Activated naive CD8-positive, alpha-beta T cell treated with anti-CD3 and anti-CD28 coated beads, Interleukin-2, amount 50 U/mL, for 16 hours (primary cell): Measurements from ENCODE around the gene MSRB3.

Experiments
- DNase-seq: peaks from one replicate; pipeline ENCODE4 v3.0.0-alpha.2; 2020; ENCODE audit warnings: low read depth, low spot score

The MSRB3 gene

DNA sequence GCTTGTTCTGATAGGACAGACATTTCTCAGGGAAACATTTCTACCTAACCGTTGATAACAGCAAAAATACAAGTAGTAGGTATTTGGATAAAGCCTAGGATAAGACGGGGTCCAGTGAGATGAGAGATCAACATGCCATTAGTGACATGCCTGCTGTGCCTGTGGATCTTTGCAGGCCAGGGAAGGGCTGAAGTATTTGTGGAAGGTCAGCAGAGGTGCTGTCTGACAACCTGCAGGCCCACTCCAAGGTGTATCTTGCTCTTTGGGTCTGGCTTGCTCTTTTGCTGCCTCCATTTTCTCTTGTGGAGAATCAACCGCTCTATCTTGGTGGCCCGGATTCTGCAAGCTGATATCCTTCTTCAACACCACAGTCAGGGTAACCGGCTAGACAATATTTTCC is 46.7 kb downstream of the MSRB3 start:
- DNase-seq: no peak

DNA sequence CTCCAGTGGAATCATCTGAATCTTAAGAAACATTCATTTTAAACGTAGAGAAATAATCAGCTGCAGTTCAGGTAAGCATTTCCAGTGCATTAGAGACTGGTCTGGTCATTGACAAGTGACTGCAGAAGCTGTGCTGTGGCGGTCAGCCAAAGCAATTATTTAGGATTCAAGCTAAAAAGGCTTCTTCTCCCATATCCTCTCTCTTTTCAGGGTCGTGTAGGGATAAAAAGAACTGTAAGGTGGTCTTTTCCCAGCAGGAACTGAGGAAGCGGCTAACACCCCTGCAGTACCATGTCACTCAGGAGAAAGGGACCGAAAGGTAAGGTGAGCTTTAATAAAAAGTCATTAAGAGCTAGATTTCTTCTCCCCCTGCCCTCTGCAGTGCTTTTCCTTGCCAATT is 48.1 kb downstream of the MSRB3 start:
- DNase-seq: no peak

DNA sequence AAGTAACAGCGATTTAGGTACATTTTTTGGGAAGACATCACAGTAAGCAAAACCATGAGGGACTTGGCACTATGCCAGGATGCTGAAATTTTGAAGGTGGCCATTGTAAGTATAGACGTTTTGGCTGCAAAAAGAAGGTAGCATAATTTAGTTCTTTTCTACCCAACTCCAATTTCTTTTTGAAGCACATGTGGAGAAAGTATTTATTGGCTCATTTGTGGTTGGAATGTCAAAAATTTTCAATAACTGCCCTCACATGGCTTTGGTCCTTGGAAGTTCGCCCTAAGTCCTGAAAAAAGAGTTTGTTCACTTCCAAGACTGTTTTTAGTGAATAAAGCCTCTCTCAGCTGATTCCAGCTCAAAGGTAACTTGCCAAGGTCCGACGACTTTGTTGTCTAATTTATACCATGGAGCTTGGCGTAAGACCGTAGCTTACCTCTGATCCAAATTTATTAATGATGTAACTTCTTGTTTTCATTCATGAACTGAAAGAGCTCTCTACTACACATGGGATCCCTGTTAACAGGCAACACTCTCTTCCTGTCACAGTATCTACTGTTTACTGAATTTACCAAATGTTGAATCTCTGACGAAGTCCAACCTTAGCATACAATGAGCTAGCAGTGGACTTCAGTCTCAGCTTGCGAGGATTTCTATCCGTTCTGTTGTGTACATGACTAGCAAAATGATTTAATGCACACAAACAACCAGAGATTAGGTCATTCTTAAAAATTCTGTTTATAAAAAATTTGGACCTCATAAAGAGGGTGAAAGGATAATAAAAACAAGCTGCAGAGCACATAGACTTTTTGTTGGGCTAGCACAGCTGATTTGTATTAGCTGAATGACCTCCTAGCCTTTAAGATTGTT is 49.0 kb downstream of the MSRB3 start:
- DNase-seq: no peak

DNA sequence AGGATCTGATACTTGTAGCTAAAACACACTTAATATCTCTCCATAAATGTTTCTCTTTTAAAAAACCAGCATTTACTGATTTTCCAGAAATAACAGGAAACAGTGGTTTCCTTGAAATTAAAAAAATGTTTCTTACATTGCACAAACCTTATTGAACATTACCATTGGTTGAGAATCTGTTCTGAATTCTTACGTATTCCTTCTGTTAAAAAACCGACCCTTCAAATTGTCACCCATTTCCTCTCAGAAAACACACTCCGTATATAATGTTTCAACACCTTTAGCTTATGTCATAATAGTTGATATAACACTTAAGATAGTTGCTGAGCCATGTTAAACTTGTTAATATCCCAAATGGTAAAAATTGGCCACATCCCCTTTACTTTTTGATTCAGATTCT is 51.2 kb downstream of the MSRB3 start:
- no peak for DNase-seq

DNA sequence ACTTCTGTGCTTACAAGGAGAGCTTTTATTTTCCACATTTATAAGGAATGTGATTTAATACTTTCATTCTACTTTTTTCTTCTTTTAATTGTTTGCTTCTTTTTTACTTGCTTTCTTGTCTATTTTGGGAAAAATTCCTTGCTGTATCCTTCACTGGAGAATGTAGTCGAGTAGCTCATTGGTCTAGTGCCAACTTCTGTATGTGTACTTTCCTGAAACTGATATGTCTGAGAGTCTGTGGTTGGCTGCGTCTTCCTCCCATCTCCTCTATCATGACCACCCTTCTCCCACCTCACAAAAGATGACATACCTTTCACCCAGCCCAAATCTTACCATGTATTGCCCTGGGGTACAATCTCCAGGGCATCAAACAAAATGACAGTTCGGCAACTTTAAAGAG is 51.8 kb downstream of the MSRB3 start:
- no peak for DNase-seq

DNA sequence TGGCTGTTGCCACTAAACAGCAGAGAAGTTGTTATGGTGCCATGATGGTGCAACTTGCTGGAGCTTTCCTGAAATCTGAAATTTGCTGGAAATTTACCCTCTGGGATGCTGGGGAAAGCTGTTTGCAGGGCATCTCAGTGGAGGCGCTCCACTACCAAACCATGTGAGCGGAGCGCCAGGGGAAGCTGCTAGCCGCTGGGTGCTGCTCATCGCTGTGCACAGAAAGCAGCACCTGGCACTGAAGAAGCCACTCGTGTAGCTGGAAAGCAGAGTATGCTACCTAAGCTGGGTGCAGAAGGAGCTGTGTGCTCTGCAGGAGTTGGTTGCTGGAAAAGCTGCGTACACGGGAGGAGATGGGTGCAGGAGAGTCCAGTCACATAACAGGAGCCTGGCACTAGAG is 53.0 kb downstream of the MSRB3 start:
- DNase-seq: no peak

DNA sequence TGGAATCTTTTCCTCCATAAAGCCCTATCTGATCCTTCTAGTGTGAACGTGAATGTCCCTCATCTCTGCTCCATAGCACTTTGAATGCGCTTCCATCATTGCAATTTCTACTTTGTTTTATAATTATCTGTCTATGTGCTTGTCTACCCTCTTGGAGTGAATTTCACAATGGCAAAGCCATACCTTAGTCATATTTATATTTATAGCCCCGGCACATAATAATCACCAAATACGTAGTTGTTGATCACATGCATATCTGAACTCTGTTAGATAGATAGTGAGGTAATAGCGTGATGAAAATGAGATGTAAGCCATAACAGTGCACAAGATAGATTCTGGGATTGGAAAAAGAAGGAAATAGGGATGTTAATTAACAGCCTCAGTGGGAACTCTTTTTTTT is 55.2 kb downstream of the MSRB3 start:
- DNase-seq: no peak

DNA sequence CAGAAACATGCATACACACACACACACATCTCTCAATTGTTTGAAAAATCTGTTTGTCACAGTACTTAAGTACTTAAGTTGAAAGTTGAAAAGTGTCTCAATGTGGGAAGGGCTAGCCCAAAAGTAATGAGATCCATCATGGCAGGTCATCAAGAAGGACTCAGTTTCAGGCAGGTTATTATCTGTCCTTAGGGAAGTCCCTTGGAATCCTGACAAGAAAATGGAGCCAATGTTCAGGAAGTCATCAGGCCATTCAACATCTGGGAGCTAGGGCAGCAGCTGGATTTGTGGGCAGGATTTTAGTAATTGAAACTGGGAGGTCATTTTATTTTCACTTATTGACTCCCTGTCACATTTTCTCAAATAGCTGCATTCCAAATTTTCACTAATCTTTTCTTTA is 56.0 kb downstream of the MSRB3 start:
- no peak for DNase-seq

DNA sequence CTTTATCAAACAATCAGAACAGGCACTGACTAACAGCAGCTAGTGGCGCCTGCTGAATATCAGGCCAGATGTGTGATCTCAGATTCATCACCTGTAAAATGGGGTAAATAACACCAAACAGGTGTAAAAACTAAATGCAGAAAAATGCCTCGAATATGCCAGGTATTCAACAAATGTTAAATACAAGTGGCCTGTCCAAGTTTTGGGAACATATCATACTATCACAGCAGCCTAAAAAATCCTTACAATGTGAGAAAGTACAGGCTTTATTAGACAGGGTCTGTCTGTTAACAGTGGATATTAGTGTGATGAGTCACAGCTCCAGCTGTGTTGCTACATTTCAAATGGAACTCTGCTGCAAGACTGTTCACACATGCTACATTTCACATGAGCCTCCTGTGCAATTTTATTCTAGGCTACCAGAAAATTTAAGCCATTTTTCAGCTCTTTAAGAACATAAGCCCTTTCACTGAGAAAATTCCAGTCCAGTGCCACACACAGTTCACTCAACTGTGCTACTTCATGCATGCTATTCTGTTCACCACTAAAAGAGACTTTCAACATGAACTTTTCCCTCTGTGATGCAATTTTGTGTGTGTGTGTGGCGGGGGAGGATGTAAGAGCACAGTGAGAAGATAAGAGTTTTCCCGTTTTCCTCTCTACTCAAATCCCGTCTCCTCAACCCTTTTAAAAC is 56.7 kb downstream of the MSRB3 start:
- no peak for DNase-seq

DNA sequence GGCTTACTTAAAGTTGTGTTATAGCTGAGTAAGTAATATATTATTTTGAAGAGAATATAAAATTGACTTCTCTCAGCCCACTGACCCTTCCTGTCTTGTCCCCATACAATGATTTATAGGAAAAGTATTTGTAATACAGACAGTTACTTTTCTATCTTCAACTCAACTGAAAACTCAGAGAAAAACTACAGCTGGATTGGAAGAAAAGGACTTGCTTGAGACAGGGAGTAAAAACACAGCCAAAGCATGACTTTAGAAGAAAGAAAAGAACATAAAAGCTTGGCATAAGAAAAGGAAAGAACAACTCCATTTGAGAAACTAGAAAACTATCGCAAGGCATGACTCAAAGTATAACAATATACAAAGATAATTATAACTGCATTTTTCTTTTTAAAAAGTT is 57.5 kb downstream of the MSRB3 start:
- no peak for DNase-seq

DNA sequence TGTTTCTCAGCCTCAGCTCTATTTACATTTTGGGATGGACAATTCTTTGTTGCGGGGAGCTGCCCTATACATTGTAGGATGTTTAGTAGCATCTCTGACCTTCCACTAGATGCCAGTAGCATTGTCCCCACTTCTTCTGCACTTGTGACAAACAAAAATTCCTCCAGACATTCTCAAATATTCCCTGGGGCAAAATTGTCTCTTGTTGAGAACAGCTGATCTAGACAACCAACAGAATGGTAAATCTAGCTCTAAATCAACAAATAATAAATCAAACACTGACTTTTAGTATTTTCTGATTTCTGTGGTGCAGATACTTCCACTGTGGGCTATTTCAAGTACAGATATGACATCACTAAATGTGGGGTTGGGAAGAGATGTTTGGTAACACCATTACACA is 60.7 kb downstream of the MSRB3 start:
- DNase-seq: no peak

DNA sequence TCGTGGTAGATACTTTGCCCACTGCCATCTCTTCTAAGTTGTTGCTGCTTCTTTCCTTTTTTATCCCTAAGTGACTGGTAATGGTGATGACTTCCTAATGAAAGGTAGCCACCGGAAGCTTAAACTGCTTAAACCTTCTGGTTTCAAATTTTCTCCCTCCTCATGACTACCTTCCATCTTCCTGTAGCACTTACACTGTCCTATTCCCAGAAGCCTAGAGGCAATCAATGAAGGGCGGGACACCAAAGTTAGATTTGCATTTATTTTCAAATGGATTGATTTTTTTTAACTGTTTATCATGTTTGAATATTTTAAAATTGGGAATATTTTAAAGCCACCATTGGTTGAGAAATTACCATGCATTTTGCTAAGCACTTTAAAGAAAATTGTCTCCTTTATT is 64.7 kb downstream of the MSRB3 start:
- DNase-seq: no peak

DNA sequence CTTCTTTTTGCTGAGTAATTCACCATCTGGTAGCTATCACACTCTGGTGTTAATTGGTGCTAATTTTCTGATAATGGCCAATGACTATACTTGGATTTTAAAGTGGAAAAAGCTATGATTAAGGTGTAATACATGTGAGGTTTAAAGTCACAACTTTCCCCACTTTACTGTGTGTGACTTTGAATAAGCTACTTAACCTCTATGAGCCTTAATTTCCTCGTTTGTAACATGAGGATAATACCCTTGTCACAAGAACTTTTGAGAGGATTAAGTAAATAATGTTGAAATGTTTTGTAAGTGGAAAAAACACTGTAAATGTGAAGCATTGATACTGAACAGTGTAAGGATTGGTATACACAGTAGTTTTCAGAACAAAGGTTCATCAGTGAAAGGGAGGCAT is 65.3 kb downstream of the MSRB3 start:
- DNase-seq: no peak

DNA sequence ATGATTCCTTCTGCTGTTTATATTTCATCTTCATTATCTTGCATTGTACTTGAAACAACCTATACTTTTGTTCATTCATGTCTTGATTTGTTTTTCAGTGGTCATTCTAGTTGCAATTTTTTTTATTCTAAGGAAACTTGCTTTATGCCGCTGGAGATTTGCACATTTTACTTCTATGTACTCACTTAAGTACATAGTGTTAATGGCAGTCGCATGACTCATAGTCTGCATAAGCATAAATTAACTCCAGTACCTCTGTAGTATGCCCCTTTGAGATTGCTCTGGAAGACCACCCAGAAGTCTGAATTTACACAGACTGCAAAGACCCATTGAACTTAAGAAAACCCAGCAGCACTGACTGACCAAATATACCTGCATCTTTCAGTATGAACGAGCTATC is 77.0 kb downstream of the MSRB3 start:
- no peak for DNase-seq

DNA sequence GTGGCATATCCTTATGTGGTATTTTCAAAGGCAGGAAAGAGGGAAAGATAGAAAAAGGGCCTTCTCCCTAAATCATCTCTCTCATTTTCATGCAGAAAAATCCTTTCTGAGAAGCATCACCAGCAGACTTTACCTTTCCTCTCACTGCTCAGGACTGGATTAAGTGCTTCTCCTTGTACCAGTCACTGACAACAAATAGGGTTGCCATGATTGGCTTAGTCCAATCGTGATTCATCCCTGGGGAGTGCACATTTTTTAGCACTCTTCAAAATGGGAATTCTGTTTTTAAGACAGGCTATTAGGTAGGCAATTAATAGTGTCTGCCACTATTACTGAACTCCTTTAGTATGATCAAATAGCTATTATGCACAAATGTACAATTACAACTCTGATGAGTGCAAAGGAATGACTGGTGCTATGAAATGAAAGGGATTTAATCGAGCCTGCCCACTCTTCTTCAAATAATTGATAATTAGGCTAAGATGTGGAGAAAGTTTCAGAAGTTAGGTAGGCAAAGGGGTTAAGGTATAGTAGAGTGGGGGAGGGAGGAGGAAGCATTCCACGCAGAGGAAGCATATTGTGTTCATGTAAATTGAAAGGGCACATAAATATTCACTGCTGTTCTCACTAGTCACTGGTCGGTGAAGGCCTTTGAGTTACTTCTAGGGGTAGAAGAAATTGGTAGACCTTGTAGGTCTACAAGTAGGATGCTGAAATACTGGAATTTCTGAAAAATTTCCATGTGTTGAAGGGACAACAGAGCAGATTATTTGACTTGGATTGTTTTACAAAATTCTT is 84.0 kb downstream of the MSRB3 start:
- DNase-seq: no peak

DNA sequence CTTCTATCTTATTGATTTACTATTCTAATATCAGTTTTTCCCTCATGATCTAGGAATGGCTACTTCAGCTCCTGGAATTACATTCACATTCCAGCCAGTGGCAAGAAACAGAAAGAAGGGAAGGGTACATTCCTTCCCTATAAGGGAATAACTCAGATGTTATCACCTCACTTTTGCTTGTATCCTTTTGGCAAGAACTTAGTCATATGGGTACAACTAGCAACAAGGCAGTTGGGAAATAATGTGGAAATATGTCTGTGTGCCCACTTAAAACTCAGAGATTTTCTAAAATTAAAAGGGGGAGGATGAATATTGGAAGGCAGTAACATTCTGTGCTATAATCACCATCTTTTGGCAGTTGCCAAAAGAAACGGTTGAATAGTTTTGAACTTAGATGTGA is 85.6 kb downstream of the MSRB3 start:
- DNase-seq: no peak

DNA sequence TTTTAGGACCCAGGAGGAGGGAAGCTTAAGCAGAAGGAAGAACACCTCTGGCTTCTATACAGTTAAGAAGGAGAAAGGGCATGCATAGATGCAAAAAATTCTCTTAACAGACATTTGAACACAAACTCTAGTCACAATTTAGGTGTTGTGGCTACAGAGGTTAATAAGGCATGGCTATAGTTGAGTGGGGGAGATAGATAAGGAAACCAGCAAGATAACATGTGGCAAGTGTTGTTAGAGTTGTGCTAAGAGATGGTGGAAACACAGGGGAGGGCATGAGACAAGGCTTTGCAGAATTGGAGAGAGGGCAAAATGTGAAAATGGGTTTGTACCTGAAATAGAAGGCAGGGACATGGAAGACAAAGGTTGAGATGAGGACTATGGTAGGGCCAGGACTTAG is 88.9 kb downstream of the MSRB3 start:
- DNase-seq: no peak

DNA sequence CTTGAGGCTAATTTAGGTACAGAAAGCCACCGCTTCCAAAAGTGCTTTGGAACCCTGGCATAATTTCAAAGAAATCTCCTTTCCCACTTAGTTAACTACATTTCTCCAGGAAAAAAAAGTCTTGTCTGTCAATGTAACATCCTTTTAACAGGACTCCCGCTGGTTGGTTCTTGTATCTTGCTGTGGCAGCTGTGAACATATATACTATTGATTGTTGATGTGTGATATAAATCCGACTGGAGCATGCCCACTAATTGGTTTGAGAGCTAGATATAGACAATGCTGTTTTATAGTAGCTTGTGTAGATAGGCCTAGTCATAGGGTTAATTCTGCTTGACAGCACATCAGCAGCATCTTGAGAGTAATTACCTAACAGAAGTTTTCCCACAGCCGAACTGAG is 89.6 kb downstream of the MSRB3 start:
- DNase-seq: no peak

DNA sequence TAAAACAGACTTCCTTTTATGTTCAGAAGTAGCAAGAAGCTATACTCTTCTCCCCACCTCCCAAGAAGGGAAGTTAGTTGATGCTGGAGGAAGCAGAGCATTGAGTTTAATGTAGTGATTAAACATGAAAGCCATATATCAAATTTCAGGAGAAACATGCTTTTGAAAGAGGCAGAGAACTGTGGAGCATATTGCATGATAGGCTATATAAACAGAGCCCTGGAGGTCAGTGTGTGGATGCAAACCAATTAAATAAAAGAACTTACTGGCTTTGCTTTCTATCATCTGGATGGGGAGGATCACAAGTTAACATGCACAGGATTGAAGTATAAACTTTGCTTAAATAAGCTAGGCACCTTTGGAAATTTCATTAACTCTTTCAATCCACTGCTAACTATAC is 94.1 kb downstream of the MSRB3 start:
- no peak for DNase-seq

DNA sequence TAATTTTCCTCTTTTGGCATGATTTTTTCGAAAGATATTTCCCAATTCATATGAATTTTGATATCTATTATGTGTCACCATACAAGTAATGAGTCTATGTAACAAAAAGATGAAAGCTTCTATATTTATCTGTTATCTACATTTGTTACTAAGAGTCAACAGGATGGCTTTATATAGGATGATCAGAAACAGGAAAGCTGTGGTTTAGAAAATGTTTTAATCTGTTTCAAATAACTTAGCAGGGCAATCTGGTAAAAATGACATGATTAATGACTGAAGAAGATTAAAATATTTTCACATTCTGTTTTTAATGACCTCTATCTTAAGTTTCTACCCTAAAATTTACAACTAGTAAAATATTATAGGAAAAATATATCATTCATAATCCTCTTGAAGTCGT is 105.8 kb downstream of the MSRB3 start:
- no peak for DNase-seq

DNA sequence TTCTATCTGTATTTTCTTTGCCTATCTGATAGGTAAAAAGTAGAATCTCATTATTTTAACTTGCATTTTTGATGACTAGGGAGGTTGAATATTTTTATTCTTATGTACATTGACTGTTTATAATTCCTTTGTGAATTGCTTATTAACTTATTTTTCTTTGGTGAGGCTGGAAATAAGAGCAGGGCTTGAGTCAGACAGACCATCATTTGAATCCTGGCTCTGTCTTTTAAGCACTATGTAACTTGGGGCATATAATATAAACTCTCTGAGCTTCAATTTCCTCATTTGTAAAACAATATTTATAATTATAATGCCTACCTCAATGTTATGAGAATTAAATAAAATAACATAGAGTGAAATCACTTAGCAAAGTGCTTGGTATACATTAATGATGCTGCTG is 108.9 kb downstream of the MSRB3 start:
- DNase-seq: no peak

DNA sequence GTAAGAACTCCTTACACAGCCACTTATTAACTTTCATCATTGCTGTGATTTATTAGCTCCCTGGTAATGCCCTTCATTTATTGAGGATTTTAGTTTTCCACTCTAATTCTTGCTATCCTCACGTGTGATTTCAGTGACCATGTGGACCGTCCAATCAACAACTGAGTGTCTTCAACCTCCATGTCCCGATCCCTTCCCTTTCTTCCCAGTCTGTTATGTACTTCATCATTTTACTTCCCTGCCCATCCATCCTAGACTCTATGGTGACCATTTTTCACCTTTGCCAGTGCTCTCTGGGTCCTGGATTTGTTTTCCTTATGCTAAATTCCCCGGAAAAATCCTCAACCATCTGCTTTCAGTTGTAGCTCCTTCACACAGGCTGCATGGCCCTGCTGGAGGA is 111.0 kb downstream of the MSRB3 start:
- DNase-seq: no peak

DNA sequence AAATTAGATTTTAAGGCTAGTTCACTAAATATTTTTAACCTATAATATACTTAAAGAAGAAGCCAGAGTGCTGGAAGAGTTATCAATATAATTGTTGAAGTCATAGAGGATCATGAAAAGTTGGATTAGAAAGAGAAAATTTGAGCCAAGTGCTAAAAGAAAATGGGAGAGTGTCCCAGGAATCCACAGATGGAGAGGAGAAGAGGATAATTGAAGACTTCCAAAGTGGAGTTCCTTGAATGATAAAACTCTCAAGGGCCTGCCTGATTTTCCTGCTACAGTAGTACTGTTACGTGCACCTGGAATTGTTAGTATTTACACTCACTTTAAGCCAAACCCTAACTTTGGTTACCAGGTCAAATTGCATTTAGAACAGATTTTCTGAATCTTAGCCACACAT is 113.2 kb downstream of the MSRB3 start:
- no peak for DNase-seq
